ENCODE measurements around the gene PARVA.

PARVA gene

GRCh38 chr11:12460466-12460865 is 83.1 kb downstream of the PARVA start:
- no peak for DNase-seq

GRCh38 chr11:12461516-12461915 is 84.1 kb downstream of the PARVA start:
- no peak for DNase-seq

GRCh38 chr11:12464303-12464702 is 86.9 kb downstream of the PARVA start:
- no peak for DNase-seq

GRCh38 chr11:12465332-12465731 is 88.0 kb downstream of the PARVA start:
- no peak for DNase-seq

- DNase-seq = no peak
Measured at GRCh38 chr11:12467610-12468009, 90.2 kb downstream of the PARVA start.

- DNase-seq = no peak
Measured at GRCh38 chr11:12469451-12469850, 92.1 kb downstream of the PARVA start.

GRCh38 chr11:12470236-12470635 is 92.9 kb downstream of the PARVA start:
- no peak for DNase-seq

GRCh38 chr11:12472401-12473005 is 95.1 kb downstream of the PARVA start:
- no peak for DNase-seq

GRCh38 chr11:12473381-12473780 is 96.0 kb downstream of the PARVA start:
- DNase-seq = no peak

GRCh38 chr11:12474871-12475270 is 97.5 kb downstream of the PARVA start:
- no peak for DNase-seq

GRCh38 chr11:12478743-12479142 is 101.4 kb downstream of the PARVA start:
- DNase-seq = no peak

- no peak for DNase-seq
Measured at GRCh38 chr11:12480401-12480800, 103.0 kb downstream of the PARVA start.

GRCh38 chr11:12482839-12483238 is 105.5 kb downstream of the PARVA start:
- no peak for DNase-seq

GRCh38 chr11:12483604-12484003 is 106.2 kb downstream of the PARVA start:
- DNase-seq = no peak

GRCh38 chr11:12485328-12485727 is 108.0 kb downstream of the PARVA start:
- no peak for DNase-seq

- no peak for DNase-seq
Measured at GRCh38 chr11:12489246-12489772, 111.9 kb downstream of the PARVA start.

GRCh38 chr11:12494699-12495098 is 117.3 kb downstream of the PARVA start:
- DNase-seq = no peak

GRCh38 chr11:12496181-12497025 is 119.0 kb downstream of the PARVA start:
- no peak for DNase-seq

GRCh38 chr11:12497431-12497830 is 120.1 kb downstream of the PARVA start:
- DNase-seq = no peak

GRCh38 chr11:12499071-12499470 is 121.7 kb downstream of the PARVA start:
- no peak for DNase-seq

GRCh38 chr11:12502046-12502445 is 124.7 kb downstream of the PARVA start:
- no peak for DNase-seq

GRCh38 chr11:12503039-12503484 is 125.7 kb downstream of the PARVA start:
- no peak for DNase-seq

- no peak for DNase-seq
Measured at GRCh38 chr11:12503886-12504285, 126.5 kb downstream of the PARVA start.

GRCh38 chr11:12505183-12505582 is 127.8 kb downstream of the PARVA start:
- no peak for DNase-seq

Data from KG1 (cell line).